Retinal pigment epithelial cell (primary cell): ENCODE measurements around the gene ZNF227.
"Not testable (repeated sequence)": the region's sequence is repeated elsewhere in the genome, so short reads cannot be mapped to it uniquely, and the experiment has no call there.

Experiments
- DNase-seq: peaks from one replicate; pipeline ENCODE4 v3.0.0-alpha.2; 2010; ENCODE audit warnings: low read depth
- H3K4me3 ChIP-seq: 2 replicates; pipeline ENCODE4 v1.5.1; 2011; ENCODE audit warnings: mild to moderate bottlenecking, low read length, control low read depth, moderate library complexity
- TF ChIP-seq, protein P1 (sequence below): conservative IDR thresholded peaks from 2 replicates; pipeline ENCODE4 v1.5.1; 2011; ENCODE audit warnings: low read depth, low read length, control low read depth, inconsistent platforms

The ZNF227 gene

DNA sequence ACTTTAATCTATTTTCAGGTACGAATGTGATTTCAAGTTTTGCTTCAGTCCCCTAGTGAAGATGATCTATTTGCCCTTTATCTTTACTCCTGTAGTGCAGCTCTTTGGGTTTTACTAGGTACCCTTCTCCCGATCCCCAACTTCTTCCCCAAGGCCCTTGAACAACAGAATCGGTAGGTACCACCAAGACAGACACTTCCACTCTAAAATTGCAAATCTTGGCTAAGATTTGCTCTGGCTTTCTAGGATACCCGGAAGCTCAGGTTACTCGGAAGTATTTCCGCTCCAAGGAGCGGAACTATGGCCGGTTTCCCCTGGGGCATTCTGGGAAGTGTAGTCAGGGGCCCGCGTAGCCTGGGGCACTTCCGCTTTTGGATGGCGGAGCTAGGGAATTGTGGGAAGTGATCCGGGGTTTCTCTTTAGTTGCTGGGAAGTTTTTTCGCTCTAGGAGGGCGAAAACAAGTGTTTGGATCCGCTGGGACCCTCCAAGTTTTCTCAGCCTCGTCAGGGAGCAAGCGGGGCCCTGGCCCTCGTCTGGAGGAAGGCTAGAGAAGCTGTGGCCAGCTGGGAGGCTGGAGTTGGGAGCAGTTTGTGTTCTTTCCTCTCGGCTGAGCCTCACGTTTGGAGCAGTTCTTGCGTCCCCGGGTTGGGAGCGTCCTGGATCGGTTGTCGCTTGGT is 5.1 kb upstream of the ZNF227 start:
- DNase-seq: peak; percentile 79
- TF ChIP-seq, protein P1, sequence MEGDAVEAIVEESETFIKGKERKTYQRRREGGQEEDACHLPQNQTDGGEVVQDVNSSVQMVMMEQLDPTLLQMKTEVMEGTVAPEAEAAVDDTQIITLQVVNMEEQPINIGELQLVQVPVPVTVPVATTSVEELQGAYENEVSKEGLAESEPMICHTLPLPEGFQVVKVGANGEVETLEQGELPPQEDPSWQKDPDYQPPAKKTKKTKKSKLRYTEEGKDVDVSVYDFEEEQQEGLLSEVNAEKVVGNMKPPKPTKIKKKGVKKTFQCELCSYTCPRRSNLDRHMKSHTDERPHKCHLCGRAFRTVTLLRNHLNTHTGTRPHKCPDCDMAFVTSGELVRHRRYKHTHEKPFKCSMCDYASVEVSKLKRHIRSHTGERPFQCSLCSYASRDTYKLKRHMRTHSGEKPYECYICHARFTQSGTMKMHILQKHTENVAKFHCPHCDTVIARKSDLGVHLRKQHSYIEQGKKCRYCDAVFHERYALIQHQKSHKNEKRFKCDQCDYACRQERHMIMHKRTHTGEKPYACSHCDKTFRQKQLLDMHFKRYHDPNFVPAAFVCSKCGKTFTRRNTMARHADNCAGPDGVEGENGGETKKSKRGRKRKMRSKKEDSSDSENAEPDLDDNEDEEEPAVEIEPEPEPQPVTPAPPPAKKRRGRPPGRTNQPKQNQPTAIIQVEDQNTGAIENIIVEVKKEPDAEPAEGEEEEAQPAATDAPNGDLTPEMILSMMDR: no peak
- H3K4me3 ChIP-seq: peak overlapping the region; percentile 95

- TF ChIP-seq, protein P1: no peak
- no peak for DNase-seq
- peak overlapping the region; percentile 93 for H3K4me3 ChIP-seq
Measured at GRCh38 chr19:44212866-44213346, 574 bp downstream of the ZNF227 start.

GRCh38 chr19:44219926-44220325 is 7.6 kb downstream of the ZNF227 start:
- not testable (repeated sequence) for DNase-seq, H3K4me3 ChIP-seq

DNA sequence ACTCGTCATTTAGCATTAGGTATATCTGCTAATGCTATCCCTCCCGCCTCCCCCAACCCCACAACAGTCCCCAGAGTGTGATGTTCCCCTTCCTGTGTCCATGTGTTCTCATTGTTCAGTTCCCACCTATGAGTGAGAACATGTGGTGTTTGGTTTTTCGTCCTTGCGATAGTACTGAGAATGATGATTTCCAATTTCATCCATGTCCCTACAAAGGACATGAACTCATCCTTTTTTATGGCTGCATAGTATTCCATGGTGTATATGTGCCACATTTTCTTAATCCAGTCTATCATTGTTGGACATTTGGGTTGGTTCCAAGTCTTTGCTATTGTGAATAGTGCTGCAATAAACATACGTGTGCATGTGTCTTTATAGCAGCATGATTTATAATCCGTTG is 8.4 kb downstream of the ZNF227 start:
- not testable (repeated sequence) for DNase-seq, H3K4me3 ChIP-seq

- H3K4me3 ChIP-seq, DNase-seq: not testable (repeated sequence)
Measured at GRCh38 chr19:44221291-44221690, 9.0 kb downstream of the ZNF227 start.

- DNase-seq: no peak
- TF ChIP-seq, protein P1: no peak
- no peak overlapping the region for H3K4me3 ChIP-seq
Measured at GRCh38 chr19:44228318-44228717, 16.0 kb downstream of the ZNF227 start.

DNA sequence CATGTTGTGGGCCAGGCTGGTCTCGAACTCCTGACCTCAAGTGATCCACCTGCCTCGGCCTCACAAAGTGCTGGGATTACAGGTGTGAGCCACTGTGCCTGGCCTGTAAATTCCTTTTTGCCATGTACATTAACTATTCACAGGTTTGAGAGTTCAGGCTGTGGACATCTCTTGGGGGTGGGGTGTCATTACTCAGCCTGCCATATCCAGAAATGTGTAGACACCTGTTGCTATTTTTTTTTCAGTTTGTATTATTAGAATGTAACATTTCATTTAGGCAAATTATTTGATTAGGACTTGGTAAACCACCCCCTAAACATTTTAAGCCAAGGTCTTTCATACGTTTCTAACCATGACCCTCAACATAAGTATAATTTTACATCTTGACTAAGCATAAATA is 20.5 kb downstream of the ZNF227 start:
- H3K4me3 ChIP-seq: no peak overlapping the region
- DNase-seq: no peak
- TF ChIP-seq, protein P1: no peak

- TF ChIP-seq, protein P1: no peak
- H3K4me3 ChIP-seq: no peak overlapping the region
- DNase-seq: no peak
Measured at GRCh38 chr19:44236384-44236783, 24.1 kb downstream of the ZNF227 start.

DNA sequence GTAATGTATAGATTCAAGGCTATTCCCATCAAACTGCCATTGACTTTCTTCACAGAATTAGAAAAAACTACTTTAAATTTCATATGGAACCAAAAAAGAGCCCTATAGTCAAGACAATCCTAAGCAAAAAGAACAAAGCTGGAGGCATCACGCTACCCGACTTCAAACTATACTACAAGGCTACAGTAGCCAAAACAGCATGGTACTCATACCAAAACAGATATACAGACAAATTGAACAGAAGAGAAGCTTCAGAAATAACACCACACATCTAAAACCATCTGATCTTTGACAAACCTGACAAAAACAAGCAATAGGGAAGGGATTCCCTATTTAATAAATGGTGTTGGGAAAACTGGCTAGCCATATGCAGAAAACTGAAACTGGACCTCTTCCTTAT is 40.0 kb downstream of the ZNF227 start:
- not testable (repeated sequence) for DNase-seq, H3K4me3 ChIP-seq

GRCh38 chr19:44253392-44253791 is 41.1 kb downstream of the ZNF227 start:
- H3K4me3 ChIP-seq, DNase-seq: not testable (repeated sequence)
